ENCODE measurements around the gene HSF4. TPM values are rescaled to one million over a fixed set of nuclear protein-coding genes. Genes with fewer than 3 reads are reported as not detected.

HSF4 gene
- total and polyA plus RNA-seq, 2 of the 4 experiments (the other 2 are of a cell fraction) = 0.54 to 7.5 TPM

GRCh38 chr16:67209565-67209964, 45.0 kb downstream of the HSF4 start:
- Histone ChIP-seq H3K9ac (ENCODE audit: low read depth, low read length) (no peak overlapping the region), H4K5ac (ENCODE audit: low read depth, low read length) (no peak overlapping the region), H2AK5ac (ENCODE audit: low read depth, low read length) (no peak overlapping the region), H3K4me1 (ENCODE audit: control insufficient read depth, insufficient read depth, low read length) (peaks cover 8% of the 10 kb centered on the region), H3K23ac (ENCODE audit: low read depth, low read length) (no peak overlapping the region), H4K8ac (ENCODE audit: low read depth in 2 of 2, low read length in 2 of 2) (no peak overlapping the region), H2BK15ac (ENCODE audit: low read depth, low read length) (no peak overlapping the region), H3K4me3 (ENCODE audit: insufficient read depth, low read depth, low read length) (no peak overlapping the region), H2BK5ac (ENCODE audit: low read depth, low read length, poor library complexity, severe bottlenecking) (no peak overlapping the region), H3K4ac (ENCODE audit: low read depth, low read length) (no peak overlapping the region), H3K18ac (ENCODE audit: low read depth, low read length) (no peak overlapping the region), H3K9me1 (ENCODE audit: insufficient read depth, low read length) (peaks cover 20% of the 10 kb centered on the region), H2BK20ac (ENCODE audit: low read depth, low read length) (no peak overlapping the region), H2AFZ (replicated peaks; ENCODE audit: low read length, poor library complexity) (no peak overlapping the region), H3K14ac (replicated peaks; ENCODE audit: low read depth, low read length) (no peak overlapping the region), H3K9me3 (ENCODE audit: control insufficient read depth, insufficient read depth, low read length) (no peaks in the 10 kb centered on the region), H4K20me1 (ENCODE audit: insufficient read depth, low read length) (0 out of 2 replicates have a peak, but pooled peaks cover 6% of the 10 kb centered on the region), H3K4me2 (ENCODE audit: low read depth, low read length) (no peak overlapping the region), H4K91ac (ENCODE audit: insufficient read depth, low read depth, low read length) (no peak overlapping the region), H3K36me3 (ENCODE audit: control insufficient read depth, insufficient read depth, low read length) (no peaks in the 10 kb centered on the region), H3K79me1 (ENCODE audit: low read depth in 1 of 2, low read length in 2 of 2) (peaks cover 0 to 9% of the 10 kb centered on the region in 2 experiments; a peak in 1 of 4 replicates), H3K56ac (ENCODE audit: extremely low read depth, insufficient read depth, low read length) (no peak overlapping the region), H2BK120ac (ENCODE audit: low read depth, low read length) (no peak overlapping the region), H3K27ac (ENCODE audit: insufficient read depth, low read length) (no peak overlapping the region), H3K27me3 (ENCODE audit: control insufficient read depth, insufficient read depth, low read length) (no peaks in the 10 kb centered on the region), H2AK9ac (replicated peaks; ENCODE audit: low read depth, low read length, poor library complexity) (no peak overlapping the region)
- WGBS, 2 experiments (ENCODE audit: extremely low coverage in 2 of 2, insufficient read length in 1 of 2) = no CpG with 5 or more reads among the region's 8 CpGs
- ATAC-seq (ENCODE audit: low read depth) (no peak), DNase-seq (no peak)
- ChIA-PET POLR2A (ENCODE audit: unreplicated experiment) (no interaction called here), CTCF (no interaction called here)
- TF ChIP-seq RFX5 (IDR thresholded peaks at IDR 0.05; ENCODE audit: low read depth, low read length) = no peak
- no peak for TF ChIP-seq USF2 (IDR thresholded peaks at IDR 0.05; ENCODE audit: low read depth, low read length)
- no peak for TF ChIP-seq POLR2A (IDR thresholded peaks at IDR 0.05; ENCODE audit: low read depth, low read length)
- no peak for TF ChIP-seq SMC3 (IDR thresholded peaks at IDR 0.05; ENCODE audit: low read depth, low read length)
- no peak for TF ChIP-seq BHLHE40 (IDR thresholded peaks at IDR 0.05; ENCODE audit: low read depth, low read length)
- TF ChIP-seq MAFK (IDR thresholded peaks at IDR 0.05; ENCODE audit: low read depth, low read length) = no peak
- dilution Hi-C loops (cut with HindIII; ENCODE audit: low sequenced_read_pairs, unreplicated experiment) = no loop called here
- in situ Hi-C loops (cut with MboI; ENCODE audit: low sequenced_read_pairs) = no loop called here
- no TSS peak for BruUV-seq (replicated peaks)
- intact Hi-C loops (cut with micrococcal nuclease) = no loop called here
